ENCODE results near the gene MRGPRG.

- no peak for TF ChIP-seq CTCF (conservative IDR thresholded peaks at IDR 0.05; ENCODE audit: low read length)
- no peak for TF ChIP-seq EZH2phosphoT487 (IDR thresholded peaks at IDR 0.05; ENCODE audit: borderline replicate concordance)
Observed at GRCh38 chr11:3223932-3224381, 5.3 kb upstream of the MRGPRG start.

Measured in Loucy (cell line).